ENCODE measurements around the gene SCRN1.

DNA sequence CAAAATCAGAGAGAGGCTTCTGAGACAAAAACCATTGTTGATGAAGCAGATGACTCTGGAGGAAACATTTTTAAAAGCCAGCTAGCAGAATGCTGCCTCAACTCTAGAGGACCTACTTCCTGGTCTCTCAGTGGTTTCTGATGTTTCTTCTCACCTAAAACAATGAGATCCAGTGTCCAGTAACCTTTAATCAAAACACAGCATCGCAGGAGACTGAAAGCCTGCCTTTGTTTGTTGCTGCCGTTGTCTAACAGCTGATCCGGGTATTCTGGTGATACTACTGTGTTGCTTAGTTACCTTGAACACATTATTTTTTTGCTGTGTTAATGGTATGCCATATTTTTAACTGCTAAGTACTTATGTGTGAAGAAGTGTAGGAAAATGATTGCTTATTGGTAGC, 112.4 kb downstream of the SCRN1 start:
- TF ChIP-seq TEAD4 (IDR thresholded peaks at IDR 0.05) (no peak), TAF1 (IDR thresholded peaks at IDR 0.05; ENCODE audit: low read depth) (no peak), EGR1 (IDR thresholded peaks at IDR 0.05) (no peak), TCF12 (IDR thresholded peaks at IDR 0.05; ENCODE audit: low read depth) (no peak)
- TF ChIP-seq, protein P1, sequence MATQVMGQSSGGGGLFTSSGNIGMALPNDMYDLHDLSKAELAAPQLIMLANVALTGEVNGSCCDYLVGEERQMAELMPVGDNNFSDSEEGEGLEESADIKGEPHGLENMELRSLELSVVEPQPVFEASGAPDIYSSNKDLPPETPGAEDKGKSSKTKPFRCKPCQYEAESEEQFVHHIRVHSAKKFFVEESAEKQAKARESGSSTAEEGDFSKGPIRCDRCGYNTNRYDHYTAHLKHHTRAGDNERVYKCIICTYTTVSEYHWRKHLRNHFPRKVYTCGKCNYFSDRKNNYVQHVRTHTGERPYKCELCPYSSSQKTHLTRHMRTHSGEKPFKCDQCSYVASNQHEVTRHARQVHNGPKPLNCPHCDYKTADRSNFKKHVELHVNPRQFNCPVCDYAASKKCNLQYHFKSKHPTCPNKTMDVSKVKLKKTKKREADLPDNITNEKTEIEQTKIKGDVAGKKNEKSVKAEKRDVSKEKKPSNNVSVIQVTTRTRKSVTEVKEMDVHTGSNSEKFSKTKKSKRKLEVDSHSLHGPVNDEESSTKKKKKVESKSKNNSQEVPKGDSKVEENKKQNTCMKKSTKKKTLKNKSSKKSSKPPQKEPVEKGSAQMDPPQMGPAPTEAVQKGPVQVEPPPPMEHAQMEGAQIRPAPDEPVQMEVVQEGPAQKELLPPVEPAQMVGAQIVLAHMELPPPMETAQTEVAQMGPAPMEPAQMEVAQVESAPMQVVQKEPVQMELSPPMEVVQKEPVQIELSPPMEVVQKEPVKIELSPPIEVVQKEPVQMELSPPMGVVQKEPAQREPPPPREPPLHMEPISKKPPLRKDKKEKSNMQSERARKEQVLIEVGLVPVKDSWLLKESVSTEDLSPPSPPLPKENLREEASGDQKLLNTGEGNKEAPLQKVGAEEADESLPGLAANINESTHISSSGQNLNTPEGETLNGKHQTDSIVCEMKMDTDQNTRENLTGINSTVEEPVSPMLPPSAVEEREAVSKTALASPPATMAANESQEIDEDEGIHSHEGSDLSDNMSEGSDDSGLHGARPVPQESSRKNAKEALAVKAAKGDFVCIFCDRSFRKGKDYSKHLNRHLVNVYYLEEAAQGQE (IDR thresholded peaks at IDR 0.05; ENCODE audit: low read depth), result no peak

All from Ishikawa (cell line).